HG03135 (cell line): ENCODE measurements around the gene SPPL3.
"Not testable (repeated sequence)": the region's sequence is repeated elsewhere in the genome, so short reads cannot be mapped to it uniquely, and the experiment has no call there.

Experiments
- ATAC-seq: cut with Tn5 transposase; IDR thresholded peaks from one replicate; pipeline ENCODE4 v1.9.1; 2021; ENCODE audit warnings: mild to moderate bottlenecking, moderate library complexity; ENCODE audit not compliant: unreplicated experiment

The SPPL3 gene

GRCh38 chr12:120845696-120846095 lies 58.5 kb downstream of the SPPL3 start:
- ATAC-seq = no peak

DNA sequence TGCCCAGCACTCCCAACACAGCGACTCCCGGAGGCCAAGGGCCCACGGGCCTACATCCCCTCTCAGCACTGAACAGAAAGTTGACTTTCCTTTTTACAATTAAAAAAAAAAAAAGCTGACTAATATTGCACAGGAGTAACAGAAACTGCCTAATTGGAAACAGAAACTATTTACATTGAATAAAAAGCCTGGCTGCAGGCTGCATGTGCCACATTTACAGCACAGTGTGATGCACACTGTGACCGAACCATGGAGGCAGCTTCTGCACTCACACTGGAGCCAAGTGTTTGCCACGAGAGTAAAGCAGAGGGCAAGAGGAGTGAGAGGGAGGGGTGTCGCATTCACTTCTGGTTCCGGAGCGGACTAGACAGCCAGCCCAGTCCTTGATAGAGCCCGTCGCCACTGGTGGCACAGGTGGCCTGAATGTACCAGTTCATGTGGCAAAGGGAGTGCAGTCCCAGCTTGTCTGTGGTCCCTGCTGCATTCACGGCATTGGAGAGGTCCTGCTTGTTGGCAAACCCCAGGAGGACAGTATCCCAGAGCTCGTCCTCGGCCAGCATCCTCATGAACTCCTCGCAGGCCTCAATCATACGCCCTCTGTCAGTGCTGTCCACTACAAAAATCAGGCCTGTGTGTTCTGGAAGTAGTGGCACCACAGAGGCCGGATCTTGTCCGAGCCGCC lies 59.2 kb downstream of the SPPL3 start:
- no peak for ATAC-seq

- no peak for ATAC-seq
Observed at GRCh38 chr12:120844297-120844696, 59.9 kb downstream of the SPPL3 start.

GRCh38 chr12:120843472-120843871 lies 60.7 kb downstream of the SPPL3 start:
- ATAC-seq = no peak

DNA sequence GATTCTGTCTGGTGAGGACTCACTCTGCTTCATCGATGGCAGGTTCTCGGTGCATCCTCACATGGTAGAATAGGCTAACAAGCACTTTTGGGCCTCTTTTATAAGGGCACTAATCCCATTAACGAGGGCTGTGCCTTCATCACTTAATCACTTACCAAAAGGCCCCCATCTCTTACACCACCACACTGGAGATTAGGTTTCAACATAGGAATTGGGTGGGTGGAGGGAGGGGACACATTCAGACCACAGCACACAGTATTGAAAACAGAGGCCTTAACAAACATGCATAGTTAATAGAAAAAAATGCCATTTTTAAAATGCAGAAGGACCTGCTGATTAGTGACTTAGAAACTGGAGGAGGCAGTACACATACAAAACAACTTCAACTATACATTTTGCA lies 61.6 kb downstream of the SPPL3 start:
- no peak for ATAC-seq

DNA sequence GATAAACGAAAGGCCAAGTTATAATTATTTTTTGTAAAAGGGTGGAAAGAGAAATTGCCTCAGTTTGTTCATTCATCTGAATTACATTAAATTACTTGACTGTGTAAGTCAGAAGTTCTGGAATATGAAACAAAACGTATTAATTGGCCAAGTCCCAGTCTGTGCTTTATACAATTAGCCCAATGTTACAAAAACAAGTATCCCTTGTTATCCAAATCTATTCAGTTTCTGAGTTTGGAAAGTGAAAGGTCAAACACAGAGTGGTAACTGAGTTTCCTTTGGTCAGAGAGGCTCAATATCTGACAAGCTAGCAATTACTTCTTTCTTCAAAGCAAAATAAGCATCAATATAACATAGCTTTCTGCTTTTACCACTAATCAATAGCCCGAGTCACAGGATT lies 62.6 kb downstream of the SPPL3 start:
- no peak for ATAC-seq

- no peak for ATAC-seq
Observed at GRCh38 chr12:120839503-120839902, 64.7 kb downstream of the SPPL3 start.

GRCh38 chr12:120838629-120839383 lies 65.4 kb downstream of the SPPL3 start:
- not testable (repeated sequence) for ATAC-seq

DNA sequence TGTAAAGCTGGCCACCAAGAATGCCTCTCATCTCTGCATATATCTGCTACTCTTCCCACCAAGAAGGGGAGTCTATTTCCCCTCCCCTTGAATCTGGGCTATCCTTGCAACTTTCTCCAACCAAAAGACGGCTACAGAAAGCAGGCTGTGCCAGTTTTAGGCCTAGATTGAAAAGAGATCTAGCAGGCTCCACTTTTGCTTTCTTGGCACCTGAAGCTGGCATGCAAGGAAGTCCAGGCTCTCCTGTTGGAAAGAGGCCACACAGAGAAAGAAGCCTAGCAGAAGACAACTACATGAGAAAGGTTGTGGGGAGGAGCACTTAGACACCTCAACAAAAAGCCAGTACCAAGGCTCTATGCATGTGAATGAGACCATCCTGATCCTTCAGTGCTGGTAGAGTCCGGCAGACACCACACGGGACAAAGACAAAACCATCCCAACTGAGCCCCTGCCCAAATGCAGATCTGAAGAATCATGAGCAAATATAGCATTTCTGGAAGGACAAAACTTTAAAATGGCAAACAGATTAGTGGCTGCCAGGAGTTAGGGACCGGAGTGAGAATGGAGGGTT lies 68.0 kb downstream of the SPPL3 start:
- no peak for ATAC-seq

- no peak for ATAC-seq
Observed at GRCh38 chr12:120835657-120836056, 68.5 kb downstream of the SPPL3 start.

GRCh38 chr12:120835304-120835612 lies 68.9 kb downstream of the SPPL3 start:
- ATAC-seq = no peak

GRCh38 chr12:120834489-120835303 lies 69.5 kb downstream of the SPPL3 start:
- ATAC-seq = no peak

DNA sequence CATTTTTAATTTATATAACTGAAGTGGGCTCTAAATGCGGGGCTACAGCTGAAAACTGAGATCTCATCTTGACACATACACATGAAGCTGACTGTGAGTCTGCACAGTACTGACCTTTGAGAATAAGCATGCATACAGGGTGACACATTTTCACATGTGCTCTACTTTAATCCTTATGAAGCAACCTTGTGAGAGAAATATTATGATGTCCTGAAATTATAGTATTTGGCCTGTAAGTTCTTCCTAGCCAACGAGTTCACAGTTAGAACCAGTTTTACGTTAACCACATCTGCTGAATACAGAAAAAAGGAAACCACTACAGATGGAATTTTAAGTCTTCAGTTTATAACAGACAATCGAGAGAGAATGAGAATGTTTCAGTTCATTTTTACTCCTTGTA lies 70.3 kb downstream of the SPPL3 start:
- ATAC-seq = no peak

DNA sequence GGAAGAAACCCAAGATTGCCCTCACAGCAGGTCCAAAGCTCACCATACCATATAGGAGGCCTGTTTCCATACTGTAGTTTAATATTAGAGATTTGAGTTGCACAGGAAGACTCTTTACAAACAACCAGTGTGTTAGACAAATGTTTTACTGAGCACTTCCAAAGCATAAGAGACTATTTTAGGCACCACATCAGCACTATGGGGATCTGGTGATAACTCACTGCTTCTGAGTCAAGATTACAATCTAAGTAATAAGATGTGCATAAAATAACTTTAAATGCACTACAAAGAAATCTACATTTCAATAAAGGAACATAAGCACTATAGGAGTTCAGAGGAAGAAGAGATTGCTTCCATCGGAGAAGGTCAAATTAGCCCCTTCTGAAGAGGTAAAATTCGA lies 71.4 kb downstream of the SPPL3 start:
- no peak for ATAC-seq

DNA sequence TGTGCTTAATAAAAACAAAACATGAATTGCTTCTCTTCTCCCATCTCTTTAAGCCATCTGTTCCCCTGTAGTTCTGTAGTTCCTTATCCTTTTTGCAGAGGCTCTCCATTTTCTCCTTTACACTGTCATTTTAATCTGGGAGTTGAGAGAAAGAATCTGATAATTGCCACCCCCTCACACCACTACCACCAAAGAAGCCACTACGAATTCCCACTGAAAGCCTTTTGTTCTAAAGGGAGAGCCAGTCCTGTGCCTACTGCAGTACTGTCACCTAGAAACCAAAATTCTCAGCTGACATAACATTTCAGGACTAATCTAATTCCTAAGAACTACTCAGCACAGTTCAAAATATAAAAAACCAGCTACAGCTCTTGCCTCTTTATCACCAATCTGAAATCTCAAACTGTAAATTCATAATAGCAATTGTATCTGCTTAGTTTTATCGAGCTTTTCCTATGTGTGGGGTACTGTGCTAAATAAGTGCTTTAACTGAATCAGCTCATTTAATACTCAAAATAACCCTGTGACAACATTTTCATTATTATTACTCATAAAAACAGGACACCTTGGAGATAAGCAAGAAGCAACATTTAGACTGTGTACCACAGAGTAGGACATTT lies 72.4 kb downstream of the SPPL3 start:
- ATAC-seq = no peak

GRCh38 chr12:120830966-120831365 lies 73.2 kb downstream of the SPPL3 start:
- ATAC-seq = no peak

- ATAC-seq = no peak
Observed at GRCh38 chr12:120830052-120830940, 73.9 kb downstream of the SPPL3 start.

DNA sequence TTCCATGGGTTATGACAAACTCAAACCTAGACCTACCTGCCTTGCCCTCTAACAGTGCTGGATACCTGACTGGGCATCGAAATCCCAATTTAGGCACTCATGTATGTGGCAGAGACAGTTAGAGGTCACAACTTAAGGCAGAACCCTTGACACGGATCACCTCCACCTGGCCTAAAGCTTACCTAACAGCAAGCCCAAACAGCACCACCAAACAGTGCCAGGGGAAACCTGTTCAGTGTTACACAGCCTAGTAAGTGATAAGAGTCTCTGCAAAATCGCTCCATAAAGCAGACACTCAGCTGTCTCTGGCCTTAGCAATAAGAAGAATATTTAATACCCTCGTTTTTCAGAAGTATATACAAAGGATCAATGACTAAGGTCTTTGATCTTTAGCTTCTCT lies 77.8 kb downstream of the SPPL3 start:
- ATAC-seq = no peak

- ATAC-seq = no peak
Observed at GRCh38 chr12:120825337-120825736, 78.8 kb downstream of the SPPL3 start.

DNA sequence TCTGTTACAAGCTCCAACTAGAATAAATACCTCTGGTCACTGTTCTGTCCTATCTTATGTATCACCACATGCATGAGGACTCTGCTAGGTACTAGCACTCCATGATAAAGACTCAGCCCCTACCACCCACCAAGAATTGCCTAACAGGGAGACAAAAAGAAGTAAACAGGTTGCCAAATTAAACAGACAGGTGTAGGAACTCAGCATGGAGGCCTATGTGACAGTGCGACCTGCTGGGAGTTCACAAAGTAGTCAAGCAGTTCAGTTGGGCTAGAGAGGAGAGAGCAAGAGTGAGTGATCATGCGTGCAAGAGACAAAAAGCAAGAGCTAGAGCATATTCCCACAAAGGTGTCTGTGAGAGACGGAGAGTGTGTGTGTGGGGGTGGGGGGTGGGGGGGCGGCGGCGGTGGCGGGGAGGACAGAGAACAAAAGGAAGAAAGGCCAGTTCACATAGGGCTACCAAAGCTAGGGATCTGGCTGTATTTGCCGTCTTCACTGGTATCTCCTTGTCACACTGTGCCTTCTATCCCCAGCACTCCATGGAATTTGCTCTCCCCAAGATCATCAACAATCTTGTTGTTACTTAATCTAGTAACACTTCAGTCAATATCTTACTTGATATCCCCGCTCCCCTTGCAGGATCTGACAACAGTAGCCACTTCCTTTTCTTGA lies 81.2 kb downstream of the SPPL3 start:
- ATAC-seq = no peak
